ENCODE measurements around the gene OTUB1.

Gene OTUB1

GRCh38 chr11:63986156-63986931 is at the start of gene OTUB1:
Gene OTUB1, plus strand, starts transcription at chr11:63986438. Its CDS starts 19 bp downstream, at chr11:63986457.
- in situ Hi-C loops (cut with MboI; ENCODE audit: low sequenced_read_pairs): no loop called here
- no peaks in the 10 kb centered on the region for H3K27me3 ChIP-seq (ENCODE audit: low read depth)
- peaks cover 34% of the 10 kb centered on the region for H3K36me3 ChIP-seq (replicated peaks)
- no peaks in the 10 kb centered on the region for H3K9me3 ChIP-seq
- peak within 1 kb of the TSS; percentile 95 for H3K4me3 ChIP-seq
- DNase-seq (ENCODE audit: low spot score in 2 of 2): peak; percentile 94 to 98
- H3K4me1 ChIP-seq: peaks cover 8% of the 10 kb centered on the region

- Histone ChIP-seq H3K9me3 (no peaks in the 10 kb centered on the region), H3K4me1 (peaks cover 3% of the 10 kb centered on the region; the same call in 1 of the 2 replicates), H3K36me3 (replicated peaks) (0 out of 2 replicates have a peak, but pooled peaks cover 6% of the 10 kb centered on the region), H3K4me3 (peak overlapping the region; percentile 79), H3K27me3 (ENCODE audit: low read depth) (no peaks in the 10 kb centered on the region)
- in situ Hi-C loops (cut with MboI; ENCODE audit: low sequenced_read_pairs): no loop called here
- peak in 1 of 2 experiments; percentile 52 for DNase-seq (ENCODE audit: low spot score in 2 of 2)
These were observed 48.3 kb upstream of the OTUB1 start for GRCh38 chr11:63937713-63938478.

- peak; percentile 94 to 97 for DNase-seq (ENCODE audit: low spot score in 2 of 2)
- no peaks in the 10 kb centered on the region for H3K27me3 ChIP-seq (ENCODE audit: low read depth)
- no peaks in the 10 kb centered on the region for H3K9me3 ChIP-seq
- in situ Hi-C loops (cut with MboI; ENCODE audit: low sequenced_read_pairs): no loop called here
- H3K4me3 ChIP-seq: peak within 1 kb of the TSS; percentile 79
- peaks cover 3% of the 10 kb centered on the region; the same call in 1 of the 2 replicates for H3K4me1 ChIP-seq
- H3K36me3 ChIP-seq (replicated peaks): 0 out of 2 replicates have a peak, but pooled peaks cover 7% of the 10 kb centered on the region
These were observed 47.5 kb upstream of the OTUB1 start, which contains the start of gene NAA40 for GRCh38 chr11:63938479-63939396. Gene NAA40, plus strand, starts transcription at chr11:63939002. Its CDS starts 95 bp downstream, at chr11:63939097.

- Histone ChIP-seq H3K4me3 (peak overlapping the region; percentile 79), H3K9me3 (no peaks in the 10 kb centered on the region), H3K36me3 (replicated peaks) (0 out of 2 replicates have a peak, but pooled peaks cover 9% of the 10 kb centered on the region), H3K27me3 (ENCODE audit: low read depth) (no peaks in the 10 kb centered on the region), H3K4me1 (peaks cover 3% of the 10 kb centered on the region; the same call in 1 of the 2 replicates)
- DNase-seq (ENCODE audit: low spot score in 2 of 2): peak in 1 of 2 experiments; percentile 33
- in situ Hi-C loops (cut with MboI; ENCODE audit: low sequenced_read_pairs): no loop called here
These were observed 46.8 kb upstream of the OTUB1 start for GRCh38 chr11:63939397-63939891.

- Histone ChIP-seq H3K36me3 (replicated peaks) (peaks cover 9% of the 10 kb centered on the region; the same call in 1 of the 2 replicates), H3K4me3 (no peak overlapping the region), H3K9me3 (no peaks in the 10 kb centered on the region), H3K27me3 (ENCODE audit: low read depth) (no peaks in the 10 kb centered on the region), H3K4me1 (peaks cover 3% of the 10 kb centered on the region; the same call in 1 of the 2 replicates)
- in situ Hi-C loops (cut with MboI; ENCODE audit: low sequenced_read_pairs): no loop called here
- no peak for DNase-seq (ENCODE audit: low spot score in 2 of 2)
These were observed 45.5 kb upstream of the OTUB1 start for GRCh38 chr11:63940786-63941185.

GRCh38 chr11:63941901-63942300 is 44.3 kb upstream of the OTUB1 start:
- H3K36me3 ChIP-seq (replicated peaks): peaks cover 20% of the 10 kb centered on the region
- in situ Hi-C loops (cut with MboI; ENCODE audit: low sequenced_read_pairs): no loop called here

GRCh38 chr11:63942803-63943202 is 43.4 kb upstream of the OTUB1 start:
- no peaks in the 10 kb centered on the region for H3K27me3 ChIP-seq (ENCODE audit: low read depth)
- in situ Hi-C loops (cut with MboI; ENCODE audit: low sequenced_read_pairs): no loop called here
- no peak overlapping the region for H3K4me3 ChIP-seq
- H3K4me1 ChIP-seq: peaks cover 3% of the 10 kb centered on the region; the same call in 1 of the 2 replicates
- peaks cover 26% of the 10 kb centered on the region for H3K36me3 ChIP-seq (replicated peaks)
- no peak for DNase-seq (ENCODE audit: low spot score in 2 of 2)
- H3K9me3 ChIP-seq: no peaks in the 10 kb centered on the region

More at GRCh38 chr11:63941901-63942300, 44.3 kb upstream of the OTUB1 start:
- no peak overlapping the region for H3K4me3 ChIP-seq
- no peaks in the 10 kb centered on the region for H3K27me3 ChIP-seq (ENCODE audit: low read depth)
- H3K4me1 ChIP-seq: peaks cover 3% of the 10 kb centered on the region; the same call in 1 of the 2 replicates
- DNase-seq (ENCODE audit: low spot score in 2 of 2): no peak
- H3K9me3 ChIP-seq: no peaks in the 10 kb centered on the region

GRCh38 chr11:63944987-63945386 is 41.3 kb upstream of the OTUB1 start:
- peaks cover 34% of the 10 kb centered on the region for H3K36me3 ChIP-seq (replicated peaks)
- no peaks in the 10 kb centered on the region for H3K9me3 ChIP-seq
- DNase-seq (ENCODE audit: low spot score in 2 of 2): no peak
- no peaks in the 10 kb centered on the region for H3K4me1 ChIP-seq
- no peak overlapping the region for H3K4me3 ChIP-seq
- in situ Hi-C loops (cut with MboI; ENCODE audit: low sequenced_read_pairs): loop anchor here (5.0 kb wide), 1 partner anchor 108 kb away; the partner anchor contains the start of gene MARK2
- no peaks in the 10 kb centered on the region for H3K27me3 ChIP-seq (ENCODE audit: low read depth)

- Histone ChIP-seq H3K36me3 (replicated peaks) (peaks cover 37% of the 10 kb centered on the region), H3K9me3 (no peaks in the 10 kb centered on the region), H3K4me1 (no peaks in the 10 kb centered on the region), H3K27me3 (ENCODE audit: low read depth) (no peaks in the 10 kb centered on the region), H3K4me3 (no peak overlapping the region)
- in situ Hi-C loops (cut with MboI; ENCODE audit: low sequenced_read_pairs): loop anchor here (5.0 kb wide), 1 partner anchor 108 kb away; the partner anchor contains the start of gene MARK2
- peak; percentile 50 to 76 for DNase-seq (ENCODE audit: low spot score in 2 of 2)
These were observed 40.6 kb upstream of the OTUB1 start for GRCh38 chr11:63945477-63946163.

- in situ Hi-C loops (cut with MboI; ENCODE audit: low sequenced_read_pairs): no loop called here
- H3K4me3 ChIP-seq: no peak overlapping the region
- H3K36me3 ChIP-seq (replicated peaks): peaks cover 61% of the 10 kb centered on the region
- no peaks in the 10 kb centered on the region for H3K4me1 ChIP-seq
- H3K9me3 ChIP-seq: no peaks in the 10 kb centered on the region
- peak in 1 of 2 experiments; percentile 35 for DNase-seq (ENCODE audit: low spot score in 2 of 2)
- H3K27me3 ChIP-seq (ENCODE audit: low read depth): no peaks in the 10 kb centered on the region
These were observed 34.3 kb upstream of the OTUB1 start for GRCh38 chr11:63951779-63952536.

- Histone ChIP-seq H3K36me3 (replicated peaks) (peaks cover 60% of the 10 kb centered on the region), H3K4me1 (no peaks in the 10 kb centered on the region), H3K4me3 (no peak overlapping the region), H3K9me3 (no peaks in the 10 kb centered on the region), H3K27me3 (ENCODE audit: low read depth) (no peaks in the 10 kb centered on the region)
- DNase-seq (ENCODE audit: low spot score in 2 of 2): no peak
- in situ Hi-C loops (cut with MboI; ENCODE audit: low sequenced_read_pairs): no loop called here
These were observed 33.7 kb upstream of the OTUB1 start for GRCh38 chr11:63952570-63952969.

GRCh38 chr11:63958008-63958407 is 28.2 kb upstream of the OTUB1 start:
- in situ Hi-C loops (cut with MboI; ENCODE audit: low sequenced_read_pairs): no loop called here
- DNase-seq (ENCODE audit: low spot score in 2 of 2): no peak
- Histone ChIP-seq H3K27me3 (ENCODE audit: low read depth) (no peaks in the 10 kb centered on the region), H3K4me1 (no peaks in the 10 kb centered on the region), H3K9me3 (no peaks in the 10 kb centered on the region), H3K36me3 (replicated peaks) (peaks cover 39% of the 10 kb centered on the region), H3K4me3 (no peak overlapping the region)
